Left forelimb (tissue), 1 donor: ENCODE measurements around the gene CCL19.

Experiments
- DNase-seq: peaks from one replicate; pipeline ENCODE4 v3.0.0-alpha.2; 2018; ENCODE audit warnings: low spot score

CCL19 gene

GRCh38 chr9:34662526-34663302 is 28.4 kb downstream of the CCL19 start, which contains the start of gene CCL27:
TSS of gene CCL27 (minus strand) at chr9:34662657. CDS start at chr9:34662633, 24 bp downstream.
- no peak for DNase-seq

- DNase-seq: no peak
Measured at GRCh38 chr9:34659592-34660253, 31.4 kb downstream of the CCL19 start.

- no peak for DNase-seq
Measured at GRCh38 chr9:34658461-34658860, 32.6 kb downstream of the CCL19 start.

- DNase-seq: no peak
Measured at GRCh38 chr9:34656992-34657391, 34.1 kb downstream of the CCL19 start.

- DNase-seq: no peak
Measured at GRCh38 chr9:34655394-34655793, 35.7 kb downstream of the CCL19 start.

- peak; percentile 88 for DNase-seq
Measured at GRCh38 chr9:34654323-34655051, 36.6 kb downstream of the CCL19 start.

GRCh38 chr9:34653151-34654072 is 37.7 kb downstream of the CCL19 start:
- DNase-seq: peak; percentile 87

- DNase-seq: no peak
Measured at GRCh38 chr9:34652602-34653000, 38.5 kb downstream of the CCL19 start.

- peak; percentile 89 for DNase-seq
Measured at GRCh38 chr9:34651876-34652601, 39.0 kb downstream of the CCL19 start, which contains the start of gene IL11RA. TSS of gene IL11RA (plus strand) at chr9:34652185. CDS start at chr9:34655218, 3,033 bp downstream.

- DNase-seq: no peak
Measured at GRCh38 chr9:34651321-34651720, 39.8 kb downstream of the CCL19 start.

GRCh38 chr9:34650816-34651215 is 40.3 kb downstream of the CCL19 start:
- DNase-seq: no peak

GRCh38 chr9:34648673-34649072 is 42.4 kb downstream of the CCL19 start:
- DNase-seq: no peak

GRCh38 chr9:34647651-34648050 is 43.4 kb downstream of the CCL19 start:
- DNase-seq: no peak

- DNase-seq: no peak
Measured at GRCh38 chr9:34647084-34647403, 44.0 kb downstream of the CCL19 start.

- DNase-seq: peak; percentile 94
Measured at GRCh38 chr9:34646211-34647083, 44.6 kb downstream of the CCL19 start, which contains the start of gene GALT. TSS of gene GALT (plus strand) at chr9:34646675. CDS start at chr9:34646705, 30 bp downstream.

- DNase-seq: no peak
Measured at GRCh38 chr9:34644766-34645314, 46.2 kb downstream of the CCL19 start.

- DNase-seq: no peak
Measured at GRCh38 chr9:34642679-34643078, 48.4 kb downstream of the CCL19 start.
